HepG2 (cell line): ENCODE data around the gene MAN2A2. TPM values are rescaled to one million over a fixed set of nuclear protein-coding genes. Genes with fewer than 3 reads are reported as not detected.
A peak's percentile ranks its signal among the peaks of the same experiment; 100 is the strongest.

Experiments used
- CHD4 ChIP-seq: fragments of 200-600 bp; sonication (generic); IDR thresholded peaks from 2 replicates; pipeline ENCODE4 v1.7.0; 2017; ENCODE audit warnings: mild to moderate bottlenecking, low read length, borderline replicate concordance
- GABPB1 ChIP-seq: IDR thresholded peaks from 2 replicates; pipeline ENCODE4 v1.6.1; 2016; ENCODE audit warnings: mild to moderate bottlenecking, missing genetic modification reagents, moderate library complexity, missing compliant biosample characterization
- GLI4 ChIP-seq: sonication (generic); formaldehyde crosslinking; IDR thresholded peaks from 2 replicates; pipeline ENCODE4 v1.5.1; 2020; ENCODE audit warnings: missing genetic modification reagents, mild to moderate bottlenecking, moderate library complexity, borderline replicate concordance
- HDAC2 ChIP-seq: sonication (generic); formaldehyde crosslinking; IDR thresholded peaks from 2 replicates; pipeline ENCODE4 v1.4.0; 2020; ENCODE audit warnings: missing genetic modification reagents
- HMG20B ChIP-seq: conservative IDR thresholded peaks from 2 replicates; pipeline ENCODE4 v1.6.1; 2016; ENCODE audit warnings: missing genetic modification reagents, missing compliant biosample characterization
- KLF15 ChIP-seq: sonication (generic); formaldehyde crosslinking; IDR thresholded peaks from 2 replicates; pipeline ENCODE4 v1.8.1; 2023; ENCODE audit warnings: borderline replicate concordance, mild to moderate bottlenecking, inconsistent platforms, missing genetic modification reagents, mixed read lengths
- MZF1 ChIP-seq: sonication (generic); formaldehyde crosslinking; IDR thresholded peaks from 2 replicates; pipeline ENCODE4 v1.8.1; 2023; ENCODE audit warnings: mild to moderate bottlenecking, missing genetic modification reagents, borderline replicate concordance
- NR2F6 ChIP-seq, 2 experiments: IDR thresholded peaks; 2 replicates each; pipeline ENCODE4 v1.6.1; 2016; ENCODE audit warnings: antibody characterized with exemption in 1 of 2, mild to moderate bottlenecking in 1 of 2
- PLRG1 ChIP-seq: fragments of 450-650 bp; conservative IDR thresholded peaks from 2 replicates; pipeline ENCODE4 v1.6.1; 2016
- SALL1 ChIP-seq: sonication (generic); formaldehyde crosslinking; IDR thresholded peaks from 2 replicates; pipeline ENCODE4 v1.8.0; 2022; ENCODE audit warnings: mild to moderate bottlenecking, missing genetic modification reagents
- SIN3B ChIP-seq: fragments of 150-350 bp; IDR thresholded peaks from 2 replicates; pipeline ENCODE4 v1.6.1; 2014; ENCODE audit warnings: low read length
- TARDBP ChIP-seq: sonication (generic); formaldehyde crosslinking; IDR thresholded peaks from 2 replicates; pipeline ENCODE4 v1.8.0; 2022; ENCODE audit warnings: mild to moderate bottlenecking, missing genetic modification reagents
- ZFP36 ChIP-seq: fragments of 150-350 bp; IDR thresholded peaks from 2 replicates; pipeline ENCODE4 v1.6.1; 2018; ENCODE audit warnings: borderline replicate concordance, low read length, low read depth; ENCODE audit not compliant: partially characterized antibody
- ZNF282 ChIP-seq: fragments of 450-650 bp; IDR thresholded peaks from 2 replicates; pipeline ENCODE4 v1.6.1; 2018; ENCODE audit not compliant: partially characterized antibody
- ZNF331 ChIP-seq: sonication (generic); formaldehyde crosslinking; IDR thresholded peaks from 2 replicates; pipeline ENCODE4 v1.4.0; 2020; ENCODE audit warnings: missing genetic modification reagents
- ZNF567 ChIP-seq: sonication (generic); formaldehyde crosslinking; IDR thresholded peaks from 2 replicates; pipeline ENCODE4 v1.8.1; 2023; ENCODE audit warnings: mild to moderate bottlenecking, missing genetic modification reagents, borderline replicate concordance
- ZNF83 ChIP-seq: sonication (generic); formaldehyde crosslinking; IDR thresholded peaks from 2 replicates; pipeline ENCODE4 v1.4.0; 2020; ENCODE audit warnings: missing genetic modification reagents, mild to moderate bottlenecking, borderline replicate concordance
- polyA plus RNA-seq, 8 experiments: library from polyadenylated mRNA; depleted of rRNA in 3 of 8; stranded (reverse) in 7 of 8; unstranded in 1 of 8; fragments of >200 nt; fragmentation: Illumina TruSeq in 4 of 8; extraction: Trizol in 4 of 8; gene quantifications; 2 replicates each; pipeline versions ENCODE4 v1.2.1 to v1.2.3, GENCODE V29; 2011 to 2016; ENCODE audit warnings: low read depth in 4 of 8, missing spikeins in 1 of 8, mixed read lengths in 1 of 8; ENCODE audit not compliant: insufficient read depth in 1 of 8
- total RNA-seq, 5 experiments: library from RNA; depleted of rRNA; stranded (reverse); fragments of >200 nt; fragmentation: Illumina TruSeq; extraction: Trizol; gene quantifications; 2 replicates each; pipeline ENCODE4 v1.2.3, GENCODE V29; 2016; ENCODE audit warnings: low read depth in 1 of 5
- TF ChIP-seq, protein P1 (sequence below): sonication (generic); formaldehyde crosslinking; IDR thresholded peaks from 2 replicates; pipeline ENCODE4 v1.8.1; 2023; ENCODE audit warnings: mild to moderate bottlenecking, missing genetic modification reagents
- TF ChIP-seq, protein P2 (sequence below): sonication (generic); formaldehyde crosslinking; IDR thresholded peaks from 2 replicates; pipeline ENCODE4 v1.5.0; 2020; ENCODE audit warnings: missing genetic modification reagents
- TF ChIP-seq, protein P3 (sequence below): IDR thresholded peaks from 2 replicates; pipeline ENCODE4 v1.6.1; 2016; ENCODE audit warnings: low read depth
- TF ChIP-seq, protein P4 (sequence below): sonication (generic); formaldehyde crosslinking; IDR thresholded peaks from 2 replicates; pipeline ENCODE4 v1.8.1; 2023; ENCODE audit warnings: mild to moderate bottlenecking, missing genetic modification reagents, borderline replicate concordance
- TF ChIP-seq, protein P5 (sequence below): sonication (generic); formaldehyde crosslinking; IDR thresholded peaks from 2 replicates; pipeline ENCODE4 v1.4.0; 2020; ENCODE audit warnings: low read depth, mild to moderate bottlenecking, missing genetic modification reagents
- TF ChIP-seq, protein P6 (sequence below): sonication (generic); formaldehyde crosslinking; IDR thresholded peaks from 2 replicates; pipeline ENCODE4 v1.8.0; 2022; ENCODE audit warnings: mild to moderate bottlenecking, missing genetic modification reagents, moderate library complexity

MAN2A2 gene
- total and polyA plus RNA-seq, 2 of the 13 experiments (the other 11 are each of a cell fraction or from before 2014, with no cell fraction given) = 17.5 to 51.5 TPM

DNA sequence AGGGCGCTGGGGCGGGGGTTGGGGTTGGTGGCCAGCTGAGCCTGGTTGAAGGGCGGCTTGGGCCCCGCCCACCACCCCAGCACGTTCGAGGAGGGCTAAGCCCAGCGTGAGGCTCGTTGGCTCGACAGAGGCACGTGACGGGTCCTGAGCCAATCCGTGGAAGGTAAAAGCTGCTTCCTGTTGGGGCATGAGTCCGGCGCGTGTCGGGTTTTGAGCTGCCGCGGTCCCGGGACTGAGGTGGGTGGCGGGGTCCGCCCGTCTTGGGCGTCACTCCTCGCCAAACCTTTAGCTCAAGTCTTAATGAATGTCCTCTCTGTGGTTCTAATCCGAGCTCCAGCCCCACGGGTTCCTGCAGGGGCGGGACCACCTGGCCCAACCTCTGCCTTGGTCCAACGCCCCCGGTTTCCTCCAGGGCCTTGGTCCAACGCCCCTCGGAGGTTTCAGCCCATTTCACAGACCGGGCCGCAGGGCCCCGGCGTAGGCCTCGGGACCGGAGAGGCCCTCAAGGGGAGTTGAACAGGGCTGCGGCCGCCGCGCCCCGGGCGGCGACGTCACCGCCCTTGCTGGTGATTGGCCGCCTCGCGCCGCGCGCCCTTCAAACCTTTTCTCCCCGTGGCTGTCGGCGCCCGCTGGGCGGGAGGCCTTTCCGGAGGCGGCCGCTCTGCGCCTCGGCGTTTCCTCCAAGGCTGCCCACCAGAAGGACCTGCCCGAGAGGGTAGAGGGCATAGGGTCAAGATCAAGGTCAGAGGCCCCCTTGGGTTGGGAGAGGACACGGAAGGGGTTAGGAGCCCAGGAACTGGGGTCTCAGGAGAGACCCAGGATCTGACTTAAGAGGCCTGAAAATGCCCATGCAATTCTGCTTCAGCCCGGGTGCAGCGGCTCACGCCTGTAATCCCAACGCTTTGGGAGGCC lies 51.9 kb downstream of the MAN2A2 start, which contains the start of gene RCCD1 (continued):
- no peak for TF ChIP-seq ZNF282
- TF ChIP-seq, protein P1, sequence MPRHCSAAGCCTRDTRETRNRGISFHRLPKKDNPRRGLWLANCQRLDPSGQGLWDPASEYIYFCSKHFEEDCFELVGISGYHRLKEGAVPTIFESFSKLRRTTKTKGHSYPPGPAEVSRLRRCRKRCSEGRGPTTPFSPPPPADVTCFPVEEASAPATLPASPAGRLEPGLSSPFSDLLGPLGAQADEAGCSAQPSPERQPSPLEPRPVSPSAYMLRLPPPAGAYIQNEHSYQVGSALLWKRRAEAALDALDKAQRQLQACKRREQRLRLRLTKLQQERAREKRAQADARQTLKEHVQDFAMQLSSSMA = peak; percentile 92; the same call in 1 of the 2 replicates
- no peak for TF ChIP-seq ZNF83 (CRISPR knock-in tag)
- peak; percentile 48; the same call in 1 of the 2 replicates for TF ChIP-seq CHD4
- TF ChIP-seq MZF1 (CRISPR knock-in tag) = no peak
- TF ChIP-seq, protein P2, sequence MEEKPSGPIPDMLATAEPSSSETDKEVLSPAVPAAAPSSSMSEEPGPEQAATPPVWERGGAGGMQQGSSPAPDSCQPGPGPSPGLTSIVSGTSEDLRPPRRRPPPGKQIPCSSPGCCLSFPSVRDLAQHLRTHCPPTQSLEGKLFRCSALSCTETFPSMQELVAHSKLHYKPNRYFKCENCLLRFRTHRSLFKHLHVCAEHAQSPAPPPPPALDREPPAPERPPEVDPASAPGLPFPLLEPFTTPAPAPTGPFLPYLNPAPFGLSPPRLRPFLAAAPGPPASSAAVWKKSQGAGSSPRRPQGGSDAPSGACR (CRISPR knock-in tag) = peak; percentile 76; the same call in 1 of the 2 replicates
- peak; percentile 68; the same call in 1 of the 2 replicates for TF ChIP-seq SALL1
- TF ChIP-seq GABPB1 (CRISPR knock-in tag) = peak; percentile 86
- TF ChIP-seq TARDBP = peak; percentile 23; the same call in 1 of the 2 replicates
- no peak for TF ChIP-seq ZNF331 (CRISPR knock-in tag)
- no peak for TF ChIP-seq NR2F6 (IDR thresholded peaks at IDR 0.05)
- 0 out of 2 replicates have a peak, but pooled peaks have one; percentile 29 for TF ChIP-seq NR2F6 (CRISPR knock-in tag; IDR thresholded peaks at IDR 0.05)
- TF ChIP-seq PLRG1 = no peak
- no peak; the same call in 1 of the 2 replicates for TF ChIP-seq HMG20B (CRISPR knock-in tag)
- TF ChIP-seq, protein P3, sequence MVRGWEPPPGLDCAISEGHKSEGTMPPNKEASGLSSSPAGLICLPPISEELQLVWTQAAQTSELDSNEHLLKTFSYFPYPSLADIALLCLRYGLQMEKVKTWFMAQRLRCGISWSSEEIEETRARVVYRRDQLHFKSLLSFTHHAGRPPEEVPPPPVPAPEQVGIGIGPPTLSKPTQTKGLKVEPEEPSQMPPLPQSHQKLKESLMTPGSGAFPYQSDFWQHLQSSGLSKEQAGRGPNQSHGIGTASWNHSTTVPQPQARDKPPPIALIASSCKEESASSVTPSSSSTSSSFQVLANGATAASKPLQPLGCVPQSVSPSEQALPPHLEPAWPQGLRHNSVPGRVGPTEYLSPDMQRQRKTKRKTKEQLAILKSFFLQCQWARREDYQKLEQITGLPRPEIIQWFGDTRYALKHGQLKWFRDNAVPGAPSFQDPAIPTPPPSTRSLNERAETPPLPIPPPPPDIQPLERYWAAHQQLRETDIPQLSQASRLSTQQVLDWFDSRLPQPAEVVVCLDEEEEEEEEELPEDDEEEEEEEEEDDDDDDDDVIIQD (CRISPR knock-in tag) = 0 out of 2 replicates have a peak, but pooled peaks have one; percentile 41
- peak; percentile 83; the same call in 1 of the 2 replicates for TF ChIP-seq GLI4
- TF ChIP-seq, protein P4, sequence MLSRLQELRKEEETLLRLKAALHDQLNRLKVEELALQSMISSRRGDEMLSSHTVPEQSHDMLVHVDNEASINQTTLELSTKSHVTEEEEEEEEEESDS (CRISPR knock-in tag) = no peak; the same call in 1 of the 2 replicates
- no peak for TF ChIP-seq ZFP36
- TF ChIP-seq KLF15 = no peak
- TF ChIP-seq, protein P5, sequence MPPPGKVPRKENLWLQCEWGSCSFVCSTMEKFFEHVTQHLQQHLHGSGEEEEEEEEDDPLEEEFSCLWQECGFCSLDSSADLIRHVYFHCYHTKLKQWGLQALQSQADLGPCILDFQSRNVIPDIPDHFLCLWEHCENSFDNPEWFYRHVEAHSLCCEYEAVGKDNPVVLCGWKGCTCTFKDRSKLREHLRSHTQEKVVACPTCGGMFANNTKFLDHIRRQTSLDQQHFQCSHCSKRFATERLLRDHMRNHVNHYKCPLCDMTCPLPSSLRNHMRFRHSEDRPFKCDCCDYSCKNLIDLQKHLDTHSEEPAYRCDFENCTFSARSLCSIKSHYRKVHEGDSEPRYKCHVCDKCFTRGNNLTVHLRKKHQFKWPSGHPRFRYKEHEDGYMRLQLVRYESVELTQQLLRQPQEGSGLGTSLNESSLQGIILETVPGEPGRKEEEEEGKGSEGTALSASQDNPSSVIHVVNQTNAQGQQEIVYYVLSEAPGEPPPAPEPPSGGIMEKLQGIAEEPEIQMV (CRISPR knock-in tag) = no peak
- TF ChIP-seq, protein P6, sequence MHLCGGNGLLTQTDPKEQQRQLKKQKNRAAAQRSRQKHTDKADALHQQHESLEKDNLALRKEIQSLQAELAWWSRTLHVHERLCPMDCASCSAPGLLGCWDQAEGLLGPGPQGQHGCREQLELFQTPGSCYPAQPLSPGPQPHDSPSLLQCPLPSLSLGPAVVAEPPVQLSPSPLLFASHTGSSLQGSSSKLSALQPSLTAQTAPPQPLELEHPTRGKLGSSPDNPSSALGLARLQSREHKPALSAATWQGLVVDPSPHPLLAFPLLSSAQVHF (CRISPR knock-in tag) = peak; percentile 82
- TF ChIP-seq SIN3B = peak; percentile 96
- TF ChIP-seq HDAC2 = peak; percentile 52
- TF ChIP-seq ZNF567 (CRISPR knock-in tag) = no peak
